Measurements from ENCODE around the gene UTS2B. TPM values are rescaled to one million over a fixed set of nuclear protein-coding genes. Genes with fewer than 3 reads are reported as not detected.

UTS2B gene
- total and polyA plus RNA-seq, 10 of the 15 experiments (the other 5 are each of a cell fraction or from before 2014, with no cell fraction given), result 0.15 to 0.72 (median 0.44) TPM

- no peak; the same call in 1 of the 2 replicates for TF ChIP-seq ZBTB40 (IDR thresholded peaks at IDR 0.05; ENCODE audit: borderline replicate concordance)
- TF ChIP-seq IRF5 (IDR thresholded peaks at IDR 0.05; ENCODE audit: borderline replicate concordance), result no peak; the same call in 1 of the 2 replicates
- peak; percentile 81; the same call in 1 of the 3 replicates for TF ChIP-seq POU2F2 (IDR thresholded peaks at IDR 0.05; ENCODE audit: borderline replicate concordance, low read depth, low read length)
- no peak for TF ChIP-seq ZNF274 (IDR thresholded peaks at IDR 0.05; ENCODE audit: insufficient read depth, insufficient read length)
- peak; percentile 94 for TF ChIP-seq FOXM1 (IDR thresholded peaks at IDR 0.05; ENCODE audit: low read depth, low read length)
- no peak for TF ChIP-seq ZNF592 (IDR thresholded peaks at IDR 0.05)
- peak; percentile 92; the same call in 1 of the 2 replicates for TF ChIP-seq ZBED1 (IDR thresholded peaks at IDR 0.05; ENCODE audit: borderline replicate concordance)
- no peak; the same call in 1 of the 2 replicates for TF ChIP-seq LARP7 (IDR thresholded peaks at IDR 0.05)
- no peak for TF ChIP-seq NR2C1 (IDR thresholded peaks at IDR 0.05)
- peak; percentile 98 for TF ChIP-seq IKZF1 (conservative IDR thresholded peaks at IDR 0.05)
- TF ChIP-seq JUNB (IDR thresholded peaks at IDR 0.05), result peak; percentile 92
- TF ChIP-seq KAT2A (conservative IDR thresholded peaks at IDR 0.05; ENCODE audit: control insufficient read depth, low read depth, low read length), result no peak
- TF ChIP-seq MEF2B (IDR thresholded peaks at IDR 0.05; ENCODE audit: partially characterized antibody, poor library complexity, severe bottlenecking), result peak; percentile 91
- no peak for TF ChIP-seq PRDM15 (CRISPR knock-in tag; IDR thresholded peaks at IDR 0.05)
- no peak for TF ChIP-seq ESRRA (IDR thresholded peaks at IDR 0.05; ENCODE audit: low read length)
Observed at GRCh38 chr3:191296041-191296541, 34.2 kb downstream of the UTS2B start (continued).
